Cardiac ventricle fibroblast (primary cell): Measurements from ENCODE around the gene MPHOSPH9. TPM values are rescaled to one million over a fixed set of nuclear protein-coding genes. Genes with fewer than 3 reads are reported as not detected.

ENCODE experiments used
- total RNA-seq: library from RNA; depleted of rRNA; stranded (reverse); fragments of >200 nt; gene quantifications from 2 replicates; pipeline ENCODE4 v1.2.3, GENCODE V29; 2015

MPHOSPH9 gene
- 6.7 and 27.5 TPM in 2 replicates for total RNA-seq

DNA sequence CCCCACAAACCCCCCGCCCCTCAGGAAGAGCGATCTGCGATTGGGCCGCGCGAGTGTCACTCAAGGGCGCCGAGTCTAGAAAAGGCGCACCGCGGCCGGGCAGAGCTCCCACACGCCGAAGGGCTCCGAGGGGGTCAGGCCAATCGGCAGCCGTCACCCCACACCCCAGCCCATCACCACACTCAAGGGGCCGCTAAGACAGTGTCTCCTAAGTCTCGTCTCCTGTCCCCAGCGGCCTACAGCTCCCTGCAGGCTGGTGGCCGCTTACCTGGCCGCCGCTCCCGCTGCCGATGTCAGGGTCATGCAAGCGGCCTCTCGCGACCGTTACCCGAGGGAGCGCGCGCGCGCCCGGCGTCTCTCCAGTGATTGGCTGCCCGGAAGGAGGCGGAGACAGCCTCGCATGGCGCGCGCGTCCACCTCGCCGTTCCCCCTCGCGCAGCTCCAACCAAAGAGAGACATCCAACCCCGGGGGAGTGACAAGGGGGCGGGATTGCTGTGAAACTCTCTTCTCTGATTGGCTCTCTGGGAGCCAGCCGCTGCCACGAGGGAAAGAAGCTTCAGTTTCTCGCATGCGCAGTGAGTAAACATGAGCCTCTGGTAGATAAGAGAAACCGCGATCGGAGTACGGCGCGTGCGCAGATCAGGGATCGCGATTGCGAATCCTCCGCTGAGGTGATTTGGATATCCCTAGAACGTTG is at the start of gene MPHOSPH9, which contains the start of gene MTRFR:
Gene MPHOSPH9 (minus strand): TSS at position 335 of the 698 bp plus-strand sequence. CDS start 2,777 bp downstream, outside the sequence.
Gene MTRFR (plus strand): TSS at position 630 of the 698 bp plus-strand sequence. CDS start 20,239 bp downstream, outside the sequence.

GRCh38 chr12:123150744-123151456 is 82.0 kb downstream of the MPHOSPH9 start, which contains the start of gene PITPNM2:
Gene PITPNM2 (minus strand): TSS chr12:123151090. CDS start chr12:123034590, 116,500 bp downstream.

Other genes starting within 250 kb of the MPHOSPH9 start
- 2.2 and 3.3 TPM in 2 replicates for gene PITPNM2, start 82.1 kb downstream of the MPHOSPH9 start, total RNA-seq
- gene MTRFR, start 295 bp upstream of the MPHOSPH9 start, total RNA-seq: 11.1 and 14.2 TPM in 2 replicates
- gene CDK2AP1, start 38.7 kb upstream of the MPHOSPH9 start, total RNA-seq: 167 and 179 TPM in 2 replicates
- gene SBNO1, start 131.7 kb upstream of the MPHOSPH9 start, total RNA-seq: 12.7 and 13.2 TPM in 2 replicates
- gene KMT5A, start 151.0 kb upstream of the MPHOSPH9 start, total RNA-seq: 25.2 and 30.6 TPM in 2 replicates
- 4.2 and 4.6 TPM in 2 replicates for gene RILPL2, start 203.5 kb upstream of the MPHOSPH9 start, total RNA-seq
- gene SNRNP35, start 225.0 kb upstream of the MPHOSPH9 start, total RNA-seq: 10.0 and 20.6 TPM in 2 replicates